HG03064 (cell line): ENCODE measurements around the gene NPAS2.

ENCODE experiments used
- ATAC-seq: cut with Tn5 transposase; IDR thresholded peaks from one replicate; pipeline ENCODE4 v1.9.1; 2021; ENCODE audit warnings: low read depth; ENCODE audit not compliant: unreplicated experiment

Gene NPAS2

GRCh38 chr2:100793220-100793619, 26.7 kb upstream of the NPAS2 start:
- ATAC-seq = no peak

- ATAC-seq = no peak
Observed at GRCh38 chr2:100793982-100794381, 26.0 kb upstream of the NPAS2 start.

- no peak for ATAC-seq
Observed at GRCh38 chr2:100796499-100797100, 23.3 kb upstream of the NPAS2 start.

GRCh38 chr2:100799686-100800085, 20.3 kb upstream of the NPAS2 start:
- ATAC-seq = no peak

- ATAC-seq = no peak
Observed at GRCh38 chr2:100800915-100801314, 19.0 kb upstream of the NPAS2 start.

GRCh38 chr2:100801402-100801801, 18.5 kb upstream of the NPAS2 start:
- ATAC-seq = no peak

- ATAC-seq = no peak
Observed at GRCh38 chr2:100802066-100802465, 17.9 kb upstream of the NPAS2 start.

- no peak for ATAC-seq
Observed at GRCh38 chr2:100803334-100803733, 16.6 kb upstream of the NPAS2 start.

- no peak for ATAC-seq
Observed at GRCh38 chr2:100806550-100806949, 13.4 kb upstream of the NPAS2 start.

GRCh38 chr2:100807707-100808106, 12.2 kb upstream of the NPAS2 start:
- ATAC-seq = no peak

- no peak for ATAC-seq
Observed at GRCh38 chr2:100808582-100808981, 11.4 kb upstream of the NPAS2 start.

GRCh38 chr2:100809506-100809905, 10.4 kb upstream of the NPAS2 start:
- no peak for ATAC-seq

- ATAC-seq = no peak
Observed at GRCh38 chr2:100810603-100811145, 9.3 kb upstream of the NPAS2 start.

GRCh38 chr2:100812116-100812515, 7.8 kb upstream of the NPAS2 start:
- no peak for ATAC-seq

- no peak for ATAC-seq
Observed at GRCh38 chr2:100812573-100812972, 7.4 kb upstream of the NPAS2 start.

GRCh38 chr2:100813527-100813926, 6.4 kb upstream of the NPAS2 start:
- ATAC-seq = no peak

GRCh38 chr2:100814043-100814442, 5.9 kb upstream of the NPAS2 start:
- no peak for ATAC-seq

GRCh38 chr2:100814453-100814852, 5.5 kb upstream of the NPAS2 start:
- ATAC-seq = no peak

- ATAC-seq = no peak
Observed at GRCh38 chr2:100817388-100817985, 2.5 kb upstream of the NPAS2 start.

GRCh38 chr2:100818003-100818605, 1.8 kb upstream of the NPAS2 start:
- no peak for ATAC-seq

GRCh38 chr2:100818606-100819369, 1.2 kb upstream of the NPAS2 start:
- no peak for ATAC-seq

GRCh38 chr2:100820273-100820522, 259 bp downstream of the NPAS2 start:
- ATAC-seq = no peak
